Measurements from ENCODE around the gene RETREG3. TPM values are rescaled to one million over a fixed set of nuclear protein-coding genes. Genes with fewer than 3 reads are reported as not detected.

The RETREG3 gene
- total and polyA plus RNA-seq, 2 of the 13 experiments (the other 11 are each of a cell fraction or from before 2014, with no cell fraction given) = 47.0 to 55.8 TPM

- no peak for TF ChIP-seq ATRX (CRISPR knock-in tag; IDR thresholded peaks at IDR 0.05; ENCODE audit: borderline replicate concordance)
- peak; percentile 31; the same call in 1 of the 2 replicates for TF ChIP-seq ZBTB3 (CRISPR knock-in tag; IDR thresholded peaks at IDR 0.05; ENCODE audit: borderline replicate concordance, low read depth)
- TF ChIP-seq IKZF4 (CRISPR knock-in tag; IDR thresholded peaks at IDR 0.05; ENCODE audit: borderline replicate concordance, low read depth, not compliant biosample characterization) = peak; percentile 93
- TF ChIP-seq, protein P1, sequence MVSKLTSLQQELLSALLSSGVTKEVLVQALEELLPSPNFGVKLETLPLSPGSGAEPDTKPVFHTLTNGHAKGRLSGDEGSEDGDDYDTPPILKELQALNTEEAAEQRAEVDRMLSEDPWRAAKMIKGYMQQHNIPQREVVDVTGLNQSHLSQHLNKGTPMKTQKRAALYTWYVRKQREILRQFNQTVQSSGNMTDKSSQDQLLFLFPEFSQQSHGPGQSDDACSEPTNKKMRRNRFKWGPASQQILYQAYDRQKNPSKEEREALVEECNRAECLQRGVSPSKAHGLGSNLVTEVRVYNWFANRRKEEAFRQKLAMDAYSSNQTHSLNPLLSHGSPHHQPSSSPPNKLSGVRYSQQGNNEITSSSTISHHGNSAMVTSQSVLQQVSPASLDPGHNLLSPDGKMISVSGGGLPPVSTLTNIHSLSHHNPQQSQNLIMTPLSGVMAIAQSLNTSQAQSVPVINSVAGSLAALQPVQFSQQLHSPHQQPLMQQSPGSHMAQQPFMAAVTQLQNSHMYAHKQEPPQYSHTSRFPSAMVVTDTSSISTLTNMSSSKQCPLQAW (CRISPR knock-in tag; IDR thresholded peaks at IDR 0.05) = peak; percentile 93
- TF ChIP-seq ZNF235 (CRISPR knock-in tag; IDR thresholded peaks at IDR 0.05; ENCODE audit: borderline replicate concordance) = 0 out of 2 replicates have a peak, but pooled peaks have one; percentile 53
- TF ChIP-seq MEIS2 (CRISPR knock-in tag; IDR thresholded peaks at IDR 0.05) = peak; percentile 56; the same call in 1 of the 2 replicates
- peak; percentile 6; the same call in 1 of the 2 replicates for TF ChIP-seq AHR (CRISPR knock-in tag; IDR thresholded peaks at IDR 0.05)
- TF ChIP-seq MYNN (CRISPR knock-in tag; IDR thresholded peaks at IDR 0.05; ENCODE audit: low read depth) = no peak; the same call in 1 of the 2 replicates
- no peak for TF ChIP-seq EHMT2 (IDR thresholded peaks at IDR 0.05; ENCODE audit: borderline replicate concordance, low read depth, low read length)
- TF ChIP-seq, protein P2, sequence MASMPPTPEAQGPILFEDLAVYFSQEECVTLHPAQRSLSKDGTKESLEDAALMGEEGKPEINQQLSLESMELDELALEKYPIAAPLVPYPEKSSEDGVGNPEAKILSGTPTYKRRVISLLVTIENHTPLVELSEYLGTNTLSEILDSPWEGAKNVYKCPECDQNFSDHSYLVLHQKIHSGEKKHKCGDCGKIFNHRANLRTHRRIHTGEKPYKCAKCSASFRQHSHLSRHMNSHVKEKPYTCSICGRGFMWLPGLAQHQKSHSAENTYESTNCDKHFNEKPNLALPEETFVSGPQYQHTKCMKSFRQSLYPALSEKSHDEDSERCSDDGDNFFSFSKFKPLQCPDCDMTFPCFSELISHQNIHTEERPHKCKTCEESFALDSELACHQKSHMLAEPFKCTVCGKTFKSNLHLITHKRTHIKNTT (CRISPR knock-in tag; IDR thresholded peaks at IDR 0.05) = no peak
- TF ChIP-seq, protein P3, sequence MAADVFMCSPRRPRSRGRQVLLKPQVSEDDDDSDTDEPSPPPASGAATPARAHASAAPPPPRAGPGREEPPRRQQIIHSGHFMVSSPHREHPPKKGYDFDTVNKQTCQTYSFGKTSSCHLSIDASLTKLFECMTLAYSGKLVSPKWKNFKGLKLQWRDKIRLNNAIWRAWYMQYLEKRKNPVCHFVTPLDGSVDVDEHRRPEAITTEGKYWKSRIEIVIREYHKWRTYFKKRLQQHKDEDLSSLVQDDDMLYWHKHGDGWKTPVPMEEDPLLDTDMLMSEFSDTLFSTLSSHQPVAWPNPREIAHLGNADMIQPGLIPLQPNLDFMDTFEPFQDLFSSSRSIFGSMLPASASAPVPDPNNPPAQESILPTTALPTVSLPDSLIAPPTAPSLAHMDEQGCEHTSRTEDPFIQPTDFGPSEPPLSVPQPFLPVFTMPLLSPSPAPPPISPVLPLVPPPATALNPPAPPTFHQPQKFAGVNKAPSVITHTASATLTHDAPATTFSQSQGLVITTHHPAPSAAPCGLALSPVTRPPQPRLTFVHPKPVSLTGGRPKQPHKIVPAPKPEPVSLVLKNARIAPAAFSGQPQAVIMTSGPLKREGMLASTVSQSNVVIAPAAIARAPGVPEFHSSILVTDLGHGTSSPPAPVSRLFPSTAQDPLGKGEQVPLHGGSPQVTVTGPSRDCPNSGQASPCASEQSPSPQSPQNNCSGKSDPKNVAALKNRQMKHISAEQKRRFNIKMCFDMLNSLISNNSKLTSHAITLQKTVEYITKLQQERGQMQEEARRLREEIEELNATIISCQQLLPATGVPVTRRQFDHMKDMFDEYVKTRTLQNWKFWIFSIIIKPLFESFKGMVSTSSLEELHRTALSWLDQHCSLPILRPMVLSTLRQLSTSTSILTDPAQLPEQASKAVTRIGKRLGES (CRISPR knock-in tag; IDR thresholded peaks at IDR 0.05; ENCODE audit: borderline replicate concordance) = no peak
- TF ChIP-seq MYC (CRISPR knock-in tag; IDR thresholded peaks at IDR 0.05; ENCODE audit: borderline replicate concordance) = peak; percentile 79; the same call in 1 of the 2 replicates
- TF ChIP-seq NRL (CRISPR knock-in tag; IDR thresholded peaks at IDR 0.05; ENCODE audit: borderline replicate concordance) = peak; percentile 86
- TF ChIP-seq ZNF326 (CRISPR knock-in tag; IDR thresholded peaks at IDR 0.05; ENCODE audit: borderline replicate concordance) = no peak
- TF ChIP-seq ZNF354B (CRISPR knock-in tag; IDR thresholded peaks at IDR 0.05) = 0 out of 2 replicates have a peak, but pooled peaks have one; percentile 14
- peak; percentile 13; the same call in 1 of the 2 replicates for TF ChIP-seq SAFB2 (CRISPR knock-in tag; IDR thresholded peaks at IDR 0.05; ENCODE audit: borderline replicate concordance, low read depth)
- TF ChIP-seq PITX1 (CRISPR knock-in tag; IDR thresholded peaks at IDR 0.05) = peak; percentile 74
- TF ChIP-seq BCL6 (CRISPR knock-in tag; IDR thresholded peaks at IDR 0.05) = no peak
- peak; percentile 28; the same call in 1 of the 2 replicates for TF ChIP-seq FOSL1 (CRISPR knock-in tag; IDR thresholded peaks at IDR 0.05; ENCODE audit: borderline replicate concordance)
- peak; percentile 51; the same call in 1 of the 2 replicates for TF ChIP-seq ZNF788 (CRISPR knock-in tag; IDR thresholded peaks at IDR 0.05; ENCODE audit: borderline replicate concordance)
- TF ChIP-seq ERF (CRISPR knock-in tag; IDR thresholded peaks at IDR 0.05) = 0 out of 2 replicates have a peak, but pooled peaks have one; percentile 24
- peak; percentile 69 for TF ChIP-seq FOXK2 (IDR thresholded peaks at IDR 0.05)
Measured at GRCh38 chr17:42609182-42609813, at the start of gene RETREG3, which contains the start of gene TUBG1 (continued).

Data from HepG2 (cell line).